HG03457 (cell line): ENCODE results near the gene TEKT3.

ENCODE experiments used
- ATAC-seq: cut with Tn5 transposase; IDR thresholded peaks from one replicate; pipeline ENCODE4 v1.9.1; 2021; ENCODE audit warnings: moderate number of reproducible peaks; ENCODE audit not compliant: unreplicated experiment

Gene TEKT3

DNA sequence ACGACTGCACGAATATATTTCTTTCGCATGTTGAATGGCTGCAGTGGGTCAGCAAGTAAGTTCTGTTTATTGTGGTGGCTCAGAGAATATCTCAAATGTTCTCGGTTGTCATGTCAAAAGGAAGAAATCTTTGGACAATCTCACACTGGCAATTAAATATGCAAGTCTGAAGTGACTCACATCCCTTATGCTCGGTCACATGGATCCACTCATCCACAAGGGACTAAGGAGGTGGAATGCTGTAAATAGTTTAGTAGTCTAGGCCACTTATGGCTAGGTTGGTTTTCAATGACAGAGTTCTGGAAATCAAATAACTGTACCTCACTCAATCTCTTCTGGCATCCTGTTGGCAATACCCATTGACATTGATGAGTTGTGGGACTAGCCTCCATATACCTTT, 43.2 kb downstream of the TEKT3 start:
- no peak for ATAC-seq

DNA sequence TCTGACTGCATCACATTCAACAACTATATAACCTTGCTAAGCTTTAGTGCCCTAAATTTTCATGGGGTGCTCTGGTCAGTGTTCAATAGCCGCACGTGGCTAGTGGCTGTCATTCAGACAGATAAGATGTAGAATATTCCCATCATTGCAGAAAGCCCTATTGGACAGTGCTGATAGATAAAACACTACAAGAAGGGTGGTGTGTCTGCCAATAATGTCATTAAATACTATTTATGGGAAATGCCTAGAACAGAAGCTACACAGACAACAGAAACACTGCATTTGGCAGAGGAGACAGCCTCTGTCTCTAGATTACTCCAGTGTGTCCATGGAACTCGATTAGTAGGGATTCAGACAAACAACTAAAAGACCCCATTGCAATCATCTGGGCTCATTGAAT, 47.8 kb downstream of the TEKT3 start:
- ATAC-seq = no peak

DNA sequence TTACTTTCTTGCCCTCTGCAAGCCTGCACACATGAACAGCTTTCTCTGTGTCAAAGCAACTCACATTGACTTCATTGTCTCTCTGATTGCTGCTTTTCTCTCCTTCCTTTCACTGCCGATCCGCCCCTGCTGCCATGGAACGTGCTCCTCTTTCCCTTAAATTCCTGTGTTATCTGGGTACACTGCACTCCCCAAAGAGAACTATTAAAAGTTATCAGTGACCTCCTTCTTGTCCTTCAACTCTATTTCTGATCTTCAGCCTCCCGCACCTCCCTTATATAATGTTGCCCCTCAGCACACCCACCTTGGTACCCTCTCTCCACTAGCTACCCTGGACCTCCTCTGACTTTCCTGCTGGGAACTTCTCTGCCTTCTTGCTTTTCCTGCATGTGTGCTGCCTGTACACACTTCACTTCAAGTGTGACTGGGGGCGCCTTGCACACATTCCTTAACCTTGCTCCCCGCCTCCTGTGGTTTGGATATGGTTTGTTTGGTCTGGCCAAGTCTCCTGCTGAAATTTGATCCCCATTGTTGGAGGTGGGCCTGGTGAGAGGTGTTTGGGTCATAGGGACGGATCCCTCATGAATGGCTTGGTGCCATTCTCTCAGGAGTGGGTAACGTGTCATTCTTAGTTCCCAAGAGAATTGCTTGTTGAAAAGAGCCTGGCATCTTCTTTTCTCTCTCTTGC, 49.6 kb downstream of the TEKT3 start:
- ATAC-seq = no peak

DNA sequence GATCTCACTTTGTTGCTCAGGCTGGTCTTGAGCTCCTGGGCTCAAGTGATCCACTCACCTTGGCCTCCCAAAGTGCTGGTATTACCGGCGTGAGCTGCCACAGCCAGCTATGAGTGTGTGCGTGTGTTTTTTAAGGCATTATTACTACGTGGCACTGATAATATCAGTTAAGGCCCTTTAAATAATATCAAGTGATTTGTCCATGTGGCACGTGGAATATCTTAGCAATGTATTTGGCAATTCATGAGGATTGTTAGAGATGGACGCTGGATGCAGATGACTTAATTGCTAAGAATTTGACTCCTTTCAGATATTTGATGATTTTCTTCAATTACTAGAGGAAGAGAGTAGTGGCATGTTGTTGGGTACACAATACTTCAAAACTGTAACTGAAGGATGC, 50.8 kb downstream of the TEKT3 start:
- ATAC-seq = no peak

DNA sequence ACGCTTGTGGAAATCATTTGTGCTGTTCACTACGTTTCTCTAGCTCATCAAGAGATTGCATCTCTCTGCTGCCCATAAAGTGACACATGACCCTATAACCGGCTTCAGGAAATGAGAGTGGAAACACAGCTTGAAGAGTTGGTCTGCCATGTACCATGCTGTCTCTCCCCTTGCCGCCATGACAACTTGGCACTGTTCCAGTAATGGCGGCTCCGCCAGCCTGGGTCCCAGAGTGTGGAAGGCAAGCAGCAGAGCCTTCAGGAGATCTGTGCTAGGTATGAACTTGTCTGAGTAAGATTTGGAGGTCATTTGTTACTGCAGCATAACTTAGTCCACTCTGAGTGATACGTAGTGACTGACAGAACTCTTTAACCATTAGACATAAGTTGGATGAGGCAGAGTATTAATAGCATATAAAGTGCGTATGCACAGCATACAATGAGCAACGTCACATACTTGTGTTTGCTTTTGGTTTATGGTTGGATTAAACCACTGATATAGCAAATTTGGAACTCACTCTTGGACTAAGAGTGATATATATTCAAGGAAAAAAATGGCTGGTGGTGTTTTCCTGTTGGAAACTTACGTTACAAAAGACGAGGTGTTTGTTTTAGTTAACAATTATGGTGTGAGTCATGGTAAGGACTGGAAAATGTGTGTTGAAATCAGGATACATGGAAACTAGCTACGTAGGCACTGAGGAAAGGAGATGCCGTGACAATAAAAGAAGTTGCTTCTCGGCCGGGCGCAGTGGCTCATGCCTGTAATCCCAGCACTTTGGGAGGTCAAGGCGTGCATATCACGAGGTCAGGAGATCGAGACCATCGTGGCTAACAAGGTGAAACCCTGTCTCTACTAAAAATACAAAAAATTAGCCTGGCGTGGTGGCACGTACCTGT, 51.9 kb downstream of the TEKT3 start:
- no peak for ATAC-seq

DNA sequence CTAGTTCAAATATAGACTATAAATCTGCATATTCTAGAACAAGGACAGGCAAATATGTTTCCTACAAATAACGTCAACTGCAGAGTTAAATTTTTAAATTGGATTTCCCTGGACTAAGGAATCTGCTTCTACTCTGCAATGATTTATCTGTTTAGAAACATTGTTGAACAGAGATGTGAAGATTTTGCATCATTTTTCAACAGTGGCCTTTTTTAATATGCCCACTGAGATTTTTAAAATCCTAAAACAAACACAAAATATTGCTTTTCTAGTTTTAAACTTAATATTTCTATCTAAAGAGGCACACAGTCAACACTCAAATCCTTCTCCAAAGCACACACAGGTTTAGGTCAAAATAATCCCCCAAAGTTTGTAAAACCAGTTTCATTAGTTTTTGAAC, 52.5 kb downstream of the TEKT3 start:
- ATAC-seq = no peak

DNA sequence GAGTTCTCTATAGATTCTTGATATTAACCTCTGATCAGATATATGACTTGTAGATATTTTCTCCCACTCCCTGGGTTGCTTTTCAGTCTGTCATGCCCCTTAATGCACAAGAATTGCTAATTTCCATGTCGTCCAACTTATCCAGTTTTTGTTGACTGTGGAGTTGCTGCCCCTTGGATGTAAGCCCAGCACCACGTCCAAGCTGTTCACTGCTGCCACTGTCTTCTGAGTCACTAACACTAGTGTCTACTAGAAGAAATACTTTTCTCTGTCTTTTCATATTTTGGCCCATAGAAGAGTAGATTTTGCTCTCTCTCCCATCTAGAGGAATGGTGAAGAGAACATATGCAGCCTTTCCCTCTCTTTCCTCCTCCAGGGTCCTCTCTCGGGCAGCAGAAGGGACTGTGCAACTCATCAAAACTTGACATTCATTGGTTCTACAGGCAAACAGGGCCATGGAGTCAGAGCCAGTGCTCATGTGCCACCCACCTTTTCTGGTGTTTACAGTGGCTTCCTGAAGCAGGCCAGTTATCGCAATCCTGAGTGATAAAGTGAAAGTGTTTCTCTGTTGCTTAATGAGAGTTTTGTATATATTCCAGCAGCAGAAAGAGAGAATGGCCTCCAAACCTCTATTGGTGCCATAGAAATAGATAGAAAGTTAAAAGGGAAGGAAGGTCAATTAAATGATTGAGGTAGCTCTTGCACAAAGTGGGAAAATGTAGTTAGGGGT, 53.7 kb downstream of the TEKT3 start:
- no peak for ATAC-seq

DNA sequence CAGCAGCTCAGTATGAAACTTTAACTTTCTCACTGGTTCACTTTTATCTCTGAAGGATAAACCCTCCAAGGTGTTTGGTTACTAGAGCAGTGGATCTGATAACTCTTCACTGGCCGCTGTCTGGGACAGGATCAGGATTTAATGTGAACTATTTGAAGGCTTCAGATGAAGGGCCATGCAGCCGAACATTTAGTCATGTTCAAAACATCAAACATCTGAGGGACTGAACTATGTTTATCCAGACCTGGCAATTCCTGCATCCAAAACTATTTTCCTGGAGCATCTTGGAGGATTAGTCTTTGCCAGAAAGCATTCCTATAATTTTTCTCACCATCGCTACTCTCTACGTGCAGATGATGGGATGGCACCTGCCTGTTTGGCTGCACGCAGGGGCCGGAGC, 55.9 kb downstream of the TEKT3 start:
- ATAC-seq = no peak

DNA sequence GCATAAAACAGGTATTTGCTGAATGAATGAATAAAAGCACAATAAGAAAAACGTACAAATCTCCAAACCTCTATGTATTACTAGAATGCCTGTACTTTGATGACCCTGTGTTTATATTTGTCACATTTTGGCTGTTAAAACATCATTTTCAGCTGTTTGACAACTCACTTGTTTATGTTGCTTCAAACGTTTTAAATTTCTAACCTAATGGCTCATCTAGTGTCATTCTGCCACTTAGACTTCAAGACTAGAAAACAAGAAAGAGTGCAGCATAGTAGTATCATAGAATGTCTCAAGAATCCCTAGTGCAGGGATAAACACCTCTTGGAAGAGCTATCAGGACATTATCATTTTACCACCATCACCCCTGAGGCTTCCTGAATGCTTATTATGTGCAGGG, 56.9 kb downstream of the TEKT3 start:
- ATAC-seq = no peak

DNA sequence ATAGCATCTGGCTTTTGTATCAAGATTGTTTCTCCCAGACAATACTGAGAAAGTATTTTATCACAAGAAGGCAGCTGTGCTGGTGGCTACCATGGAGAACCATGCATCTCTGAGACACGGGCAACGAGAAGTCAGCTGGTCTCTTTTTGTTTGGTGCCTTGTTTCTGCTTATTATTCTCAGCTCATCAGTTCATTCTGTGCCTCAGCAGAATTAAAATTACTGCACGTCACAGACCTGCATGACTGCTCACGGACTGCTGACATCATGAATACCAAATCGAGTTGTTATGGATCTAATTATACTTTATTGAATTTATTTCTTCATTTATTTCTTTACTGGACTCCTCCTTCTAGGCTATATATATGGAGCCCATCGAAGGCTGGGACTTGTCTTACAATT, 57.3 kb downstream of the TEKT3 start:
- no peak for ATAC-seq

DNA sequence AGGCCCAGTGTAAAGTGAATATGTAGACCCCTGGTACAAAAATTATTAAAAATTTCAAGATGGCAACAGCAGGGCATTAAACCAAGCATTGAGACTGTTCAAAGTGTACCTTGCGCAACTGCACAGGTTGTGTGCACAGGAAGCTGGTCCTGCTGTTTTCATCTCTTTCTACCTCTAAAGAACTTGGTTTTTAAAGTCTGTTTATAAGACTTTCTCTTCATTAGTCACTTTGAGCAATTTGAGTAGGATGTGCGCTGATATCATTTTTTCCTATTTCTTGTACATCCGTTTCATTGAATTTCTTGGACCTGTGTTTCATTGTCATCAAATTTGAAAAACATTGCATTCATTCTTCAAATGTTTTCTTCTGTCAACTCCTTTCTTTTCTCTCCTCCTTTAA, 59.5 kb downstream of the TEKT3 start:
- no peak for ATAC-seq

DNA sequence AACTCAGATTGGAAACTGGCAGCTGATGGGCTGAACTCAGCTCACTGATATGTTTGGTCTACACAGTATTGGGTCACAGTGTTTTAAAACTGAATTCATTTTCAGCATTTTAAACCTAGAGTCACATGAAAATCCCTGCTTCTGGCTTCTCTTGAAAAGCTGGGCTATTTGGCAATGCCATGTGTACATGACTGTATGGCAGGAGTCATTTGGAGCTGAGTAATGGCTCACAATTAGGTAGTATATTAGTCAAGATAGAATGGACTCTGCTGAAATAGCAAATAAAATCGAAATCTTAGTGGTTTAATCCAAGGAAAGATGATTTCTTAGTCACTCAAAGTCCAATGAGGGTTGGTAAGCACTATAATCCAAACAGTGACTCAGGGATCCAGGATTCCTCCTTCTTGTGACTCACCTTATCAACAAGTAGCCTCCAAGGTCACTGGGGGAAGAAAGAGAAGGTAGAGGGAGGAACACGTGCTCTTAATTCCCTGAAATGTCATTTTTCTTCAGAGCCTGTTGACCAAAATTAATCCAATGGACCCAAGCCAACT, 62.4 kb downstream of the TEKT3 start:
- ATAC-seq = no peak

DNA sequence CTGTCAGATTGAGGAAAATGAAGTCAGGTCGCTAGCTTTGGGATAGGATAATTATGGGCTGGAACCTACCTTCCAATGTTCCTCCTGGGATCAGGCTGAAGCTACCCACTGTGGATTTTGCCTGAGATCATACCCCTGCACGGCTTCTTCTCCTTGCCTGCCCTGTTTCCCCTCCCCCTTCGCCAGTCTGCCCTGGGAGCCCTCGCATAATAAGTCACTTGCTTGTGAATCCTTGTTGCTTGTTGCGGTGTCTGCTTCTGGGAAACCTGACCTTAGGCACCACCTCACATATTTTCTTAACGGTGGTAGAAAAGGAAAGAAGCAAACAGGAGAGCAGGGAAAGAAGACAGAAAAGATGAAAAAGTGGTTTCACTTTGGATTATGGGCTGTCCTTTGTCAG, 63.0 kb downstream of the TEKT3 start:
- ATAC-seq = no peak

DNA sequence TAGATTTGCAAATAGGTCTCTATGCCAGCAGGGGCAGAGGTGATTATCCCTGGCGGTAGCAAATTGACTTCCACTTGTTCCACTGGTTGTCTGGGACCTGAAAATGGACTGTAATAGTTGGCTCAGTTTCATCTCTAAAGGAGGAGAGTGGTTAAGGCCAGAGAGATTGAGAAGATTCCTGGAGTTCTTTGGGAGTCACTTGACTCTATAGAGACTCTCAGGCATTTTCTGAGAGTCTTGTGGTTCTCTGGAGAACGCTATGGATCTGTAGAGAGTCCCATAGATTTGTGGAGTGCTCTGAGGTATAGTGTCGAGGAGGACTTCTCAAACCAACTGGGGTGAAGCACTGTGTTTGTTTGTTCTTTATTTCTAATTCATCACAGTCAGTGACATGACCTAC, 67.4 kb downstream of the TEKT3 start:
- ATAC-seq = no peak

DNA sequence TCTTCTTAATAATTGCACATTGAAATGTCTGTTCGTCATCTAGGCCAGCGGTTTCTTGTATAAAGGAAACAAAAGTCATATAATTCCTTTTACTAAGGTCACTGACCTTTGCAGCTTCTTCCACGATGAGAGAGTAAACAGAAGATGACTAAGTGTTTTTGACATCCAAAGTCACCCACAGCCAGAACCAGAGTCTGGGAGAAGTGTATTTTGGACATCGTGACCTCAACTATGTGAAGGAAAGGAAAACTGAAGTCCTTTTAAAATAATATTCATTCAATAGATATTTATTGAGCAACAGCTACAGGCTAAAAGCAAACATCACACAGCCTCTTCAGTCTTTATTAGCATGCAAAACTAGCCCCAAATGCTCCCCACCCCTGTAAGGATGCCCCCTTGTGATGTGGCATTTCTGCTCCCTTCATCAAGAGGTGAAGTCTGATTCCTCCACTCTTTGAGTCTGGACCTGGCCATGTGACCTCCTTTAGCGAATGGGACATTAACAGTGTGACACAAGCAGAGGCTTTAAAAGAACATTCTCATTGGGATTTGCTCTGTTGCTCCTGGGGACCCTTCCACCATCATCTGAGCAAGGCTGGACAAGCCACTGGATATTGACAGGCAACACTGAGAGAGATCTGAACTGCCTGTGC, 68.1 kb downstream of the TEKT3 start:
- no peak for ATAC-seq

DNA sequence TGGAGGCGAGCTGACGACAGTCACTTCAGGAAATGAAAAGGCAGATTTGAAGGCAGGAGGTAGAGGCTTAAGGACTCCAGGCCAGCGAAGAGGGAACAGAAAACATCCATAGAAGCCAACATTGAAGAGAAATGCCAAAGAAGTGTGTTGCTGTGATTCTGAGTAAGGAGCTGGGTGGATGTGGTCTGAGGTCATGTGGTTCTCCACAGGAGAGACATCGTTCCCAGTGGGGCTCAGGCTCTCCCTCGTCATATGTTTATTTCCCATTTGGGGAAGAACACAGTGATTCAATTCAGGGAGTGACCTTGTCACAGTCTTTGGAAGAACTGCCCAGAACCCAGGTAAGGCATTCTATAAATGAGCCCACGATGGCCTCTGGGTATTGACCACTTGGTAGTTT, 69.7 kb downstream of the TEKT3 start:
- no peak for ATAC-seq

DNA sequence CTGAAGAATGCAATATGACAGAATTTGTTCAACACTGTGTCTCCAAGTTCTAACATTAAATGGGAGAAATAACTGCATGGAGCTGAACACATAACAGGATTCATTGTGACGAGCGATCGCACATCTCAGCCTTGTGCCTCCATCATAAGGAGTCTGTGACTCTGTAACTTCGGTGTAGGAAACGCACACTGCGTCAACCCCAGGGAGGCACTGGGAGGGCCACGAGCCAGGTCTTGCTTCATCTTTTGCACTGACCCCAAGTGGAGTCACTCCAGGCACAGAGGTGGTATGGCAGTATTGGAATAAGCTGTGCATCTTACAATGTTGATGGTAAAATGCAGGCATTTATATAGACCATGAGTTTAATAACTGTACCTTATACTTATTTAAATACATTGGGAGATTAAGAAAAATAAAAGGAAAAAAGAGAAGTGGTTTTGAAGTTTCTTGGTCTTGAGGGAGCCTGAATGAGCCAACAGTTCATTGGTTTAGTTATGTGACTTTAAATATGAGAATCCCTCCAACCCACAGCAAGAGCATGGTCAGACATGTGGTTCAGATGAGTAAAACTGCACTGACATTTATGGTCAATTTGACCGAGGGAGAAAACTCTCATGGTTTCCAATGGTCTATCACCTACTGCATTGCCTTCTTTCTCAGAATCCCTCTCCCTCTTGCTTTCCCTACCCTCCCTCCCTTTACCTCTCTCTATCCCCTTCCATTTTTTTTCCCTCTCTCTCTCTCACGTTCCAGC, 70.6 kb downstream of the TEKT3 start:
- no peak for ATAC-seq

DNA sequence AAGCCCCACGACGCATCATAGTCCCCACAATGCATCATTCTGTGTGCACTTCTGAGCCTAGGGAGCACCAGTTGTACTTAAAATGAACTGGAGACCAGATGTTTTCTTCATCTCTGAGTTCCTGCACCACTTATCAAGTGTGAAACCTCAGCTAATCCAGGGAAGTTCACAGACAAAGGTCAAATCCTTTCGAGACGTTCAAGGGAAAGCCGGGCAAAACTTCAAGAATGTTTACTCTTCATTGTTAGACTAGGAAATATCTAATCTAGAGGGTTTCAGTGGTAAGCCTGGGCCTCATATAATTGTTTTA, 71.7 kb downstream of the TEKT3 start:
- no peak for ATAC-seq

DNA sequence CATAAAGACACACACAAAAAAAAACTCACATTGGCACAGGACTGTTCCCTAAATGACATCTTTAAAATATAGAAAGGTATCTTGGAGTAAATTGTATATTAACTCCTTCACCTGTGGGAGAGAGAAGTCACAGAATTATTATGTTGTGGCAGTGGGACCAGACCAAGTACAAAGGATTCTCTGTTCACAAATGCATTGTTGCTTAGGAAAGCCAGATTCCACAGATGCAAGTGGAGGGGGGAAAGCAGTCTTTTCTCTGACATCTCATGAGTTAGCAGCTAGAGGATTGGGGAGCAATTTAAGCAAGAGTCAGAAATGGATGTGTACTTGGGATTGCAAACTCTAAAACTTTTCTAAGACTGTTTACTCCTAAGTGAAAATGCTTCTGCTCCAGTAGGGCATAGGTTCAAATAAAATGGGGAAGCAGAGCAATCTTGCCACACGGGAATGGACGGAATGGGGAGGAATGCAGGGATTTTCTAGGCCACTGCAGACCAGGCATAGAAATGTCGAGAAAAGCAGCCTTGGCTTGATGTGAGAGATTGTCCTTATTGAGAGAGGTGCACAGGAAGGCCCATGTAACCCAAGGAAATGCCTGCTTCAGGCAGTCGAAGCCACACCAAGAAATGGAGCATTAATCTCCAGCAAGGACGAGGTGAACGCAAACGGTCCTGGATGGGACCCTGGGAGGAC, 72.2 kb downstream of the TEKT3 start:
- ATAC-seq = no peak

DNA sequence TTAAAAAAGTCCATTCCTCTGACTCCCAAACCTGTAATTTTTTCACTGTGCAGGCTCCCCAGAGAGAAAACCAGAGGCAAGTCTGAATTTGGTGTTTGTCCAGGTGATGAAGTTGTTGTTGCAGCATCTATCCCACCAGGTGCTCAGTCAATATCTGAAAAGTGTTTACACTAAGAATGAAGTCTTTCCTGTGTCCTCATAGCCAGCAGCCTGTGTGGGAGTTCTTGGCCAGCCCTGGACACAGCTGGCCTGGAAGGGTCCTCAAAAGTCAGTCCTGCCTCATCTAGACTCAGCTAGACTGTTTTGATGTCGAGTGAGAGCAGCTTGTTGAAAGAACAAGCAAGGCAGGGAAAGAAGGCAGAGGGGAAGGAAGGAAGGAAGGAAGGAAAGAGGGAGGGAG, 72.9 kb downstream of the TEKT3 start:
- ATAC-seq = no peak
